ENCODE data around the gene TNFRSF6B. TPM values are rescaled to one million over a fixed set of nuclear protein-coding genes. Genes with fewer than 3 reads are reported as not detected.

Gene TNFRSF6B
- polyA plus RNA-seq, 1 of the 3 experiments (the other 2 are of a cell fraction): 9.4 TPM

DNA sequence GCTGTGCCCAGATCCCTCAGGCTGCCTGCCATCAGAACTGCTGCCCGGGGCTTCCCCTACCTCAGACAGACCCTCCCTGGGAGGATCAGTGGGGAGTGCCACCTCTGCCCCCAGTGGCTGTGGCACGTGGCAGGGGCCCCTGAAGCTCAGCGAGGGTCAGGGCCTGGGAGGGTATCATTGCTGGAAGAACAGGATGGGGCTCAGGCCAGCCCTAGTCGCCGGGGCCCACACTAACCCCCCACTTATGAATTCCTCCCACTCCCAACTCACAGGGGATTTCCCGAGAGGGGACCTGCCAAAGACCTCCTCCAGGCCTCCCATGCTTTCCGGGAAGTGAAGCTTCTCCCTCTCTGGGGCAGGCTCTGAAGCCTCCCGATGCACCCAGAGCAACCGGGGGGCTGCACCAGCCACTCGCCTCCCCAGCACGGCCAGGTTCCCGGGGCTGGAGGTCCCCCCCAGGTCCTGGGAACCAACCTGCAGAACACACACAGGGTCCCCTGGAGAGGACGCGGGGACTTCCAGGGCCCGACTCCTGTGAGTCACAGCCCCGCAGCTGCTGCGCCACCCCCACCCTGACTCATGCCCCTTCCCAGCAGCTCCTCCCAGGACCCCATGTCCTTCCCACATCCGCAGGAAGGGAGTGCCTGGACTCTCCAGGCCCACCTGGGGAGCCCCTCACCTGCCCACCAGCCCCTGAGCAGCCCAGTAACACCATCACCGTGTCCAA lies 2.5 kb downstream of the TNFRSF6B start (continued):
- TF ChIP-seq, protein P1, sequence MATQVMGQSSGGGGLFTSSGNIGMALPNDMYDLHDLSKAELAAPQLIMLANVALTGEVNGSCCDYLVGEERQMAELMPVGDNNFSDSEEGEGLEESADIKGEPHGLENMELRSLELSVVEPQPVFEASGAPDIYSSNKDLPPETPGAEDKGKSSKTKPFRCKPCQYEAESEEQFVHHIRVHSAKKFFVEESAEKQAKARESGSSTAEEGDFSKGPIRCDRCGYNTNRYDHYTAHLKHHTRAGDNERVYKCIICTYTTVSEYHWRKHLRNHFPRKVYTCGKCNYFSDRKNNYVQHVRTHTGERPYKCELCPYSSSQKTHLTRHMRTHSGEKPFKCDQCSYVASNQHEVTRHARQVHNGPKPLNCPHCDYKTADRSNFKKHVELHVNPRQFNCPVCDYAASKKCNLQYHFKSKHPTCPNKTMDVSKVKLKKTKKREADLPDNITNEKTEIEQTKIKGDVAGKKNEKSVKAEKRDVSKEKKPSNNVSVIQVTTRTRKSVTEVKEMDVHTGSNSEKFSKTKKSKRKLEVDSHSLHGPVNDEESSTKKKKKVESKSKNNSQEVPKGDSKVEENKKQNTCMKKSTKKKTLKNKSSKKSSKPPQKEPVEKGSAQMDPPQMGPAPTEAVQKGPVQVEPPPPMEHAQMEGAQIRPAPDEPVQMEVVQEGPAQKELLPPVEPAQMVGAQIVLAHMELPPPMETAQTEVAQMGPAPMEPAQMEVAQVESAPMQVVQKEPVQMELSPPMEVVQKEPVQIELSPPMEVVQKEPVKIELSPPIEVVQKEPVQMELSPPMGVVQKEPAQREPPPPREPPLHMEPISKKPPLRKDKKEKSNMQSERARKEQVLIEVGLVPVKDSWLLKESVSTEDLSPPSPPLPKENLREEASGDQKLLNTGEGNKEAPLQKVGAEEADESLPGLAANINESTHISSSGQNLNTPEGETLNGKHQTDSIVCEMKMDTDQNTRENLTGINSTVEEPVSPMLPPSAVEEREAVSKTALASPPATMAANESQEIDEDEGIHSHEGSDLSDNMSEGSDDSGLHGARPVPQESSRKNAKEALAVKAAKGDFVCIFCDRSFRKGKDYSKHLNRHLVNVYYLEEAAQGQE (IDR thresholded peaks at IDR 0.05; ENCODE audit: low read depth, low read length): peak; percentile 7; the same call in 1 of the 2 replicates
- TF ChIP-seq TCF12 (IDR thresholded peaks at IDR 0.05): peak; percentile 77
- TF ChIP-seq, protein P2, sequence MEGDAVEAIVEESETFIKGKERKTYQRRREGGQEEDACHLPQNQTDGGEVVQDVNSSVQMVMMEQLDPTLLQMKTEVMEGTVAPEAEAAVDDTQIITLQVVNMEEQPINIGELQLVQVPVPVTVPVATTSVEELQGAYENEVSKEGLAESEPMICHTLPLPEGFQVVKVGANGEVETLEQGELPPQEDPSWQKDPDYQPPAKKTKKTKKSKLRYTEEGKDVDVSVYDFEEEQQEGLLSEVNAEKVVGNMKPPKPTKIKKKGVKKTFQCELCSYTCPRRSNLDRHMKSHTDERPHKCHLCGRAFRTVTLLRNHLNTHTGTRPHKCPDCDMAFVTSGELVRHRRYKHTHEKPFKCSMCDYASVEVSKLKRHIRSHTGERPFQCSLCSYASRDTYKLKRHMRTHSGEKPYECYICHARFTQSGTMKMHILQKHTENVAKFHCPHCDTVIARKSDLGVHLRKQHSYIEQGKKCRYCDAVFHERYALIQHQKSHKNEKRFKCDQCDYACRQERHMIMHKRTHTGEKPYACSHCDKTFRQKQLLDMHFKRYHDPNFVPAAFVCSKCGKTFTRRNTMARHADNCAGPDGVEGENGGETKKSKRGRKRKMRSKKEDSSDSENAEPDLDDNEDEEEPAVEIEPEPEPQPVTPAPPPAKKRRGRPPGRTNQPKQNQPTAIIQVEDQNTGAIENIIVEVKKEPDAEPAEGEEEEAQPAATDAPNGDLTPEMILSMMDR (IDR thresholded peaks at IDR 0.05): no peak
- no peak for TF ChIP-seq SMC3 (IDR thresholded peaks at IDR 0.05; ENCODE audit: low read depth, low read length)
- no peak for TF ChIP-seq YY1 (IDR thresholded peaks at IDR 0.05; ENCODE audit: low read depth)
- no peak for TF ChIP-seq NFIC (IDR thresholded peaks at IDR 0.05; ENCODE audit: borderline replicate concordance)
- no peak for TF ChIP-seq GATA2 (CRISPR knock-in tag; IDR thresholded peaks at IDR 0.05)
- TF ChIP-seq RCOR1 (IDR thresholded peaks at IDR 0.05; ENCODE audit: low read length): no peak
- TF ChIP-seq NRF1 (IDR thresholded peaks at IDR 0.05; ENCODE audit: low read depth, low read length): no peak
- TF ChIP-seq EZH2phosphoT487 (IDR thresholded peaks at IDR 0.05; ENCODE audit: borderline replicate concordance, low read depth): no peak
- TF ChIP-seq, protein P3, sequence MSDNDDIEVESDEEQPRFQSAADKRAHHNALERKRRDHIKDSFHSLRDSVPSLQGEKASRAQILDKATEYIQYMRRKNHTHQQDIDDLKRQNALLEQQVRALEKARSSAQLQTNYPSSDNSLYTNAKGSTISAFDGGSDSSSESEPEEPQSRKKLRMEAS (IDR thresholded peaks at IDR 0.05; ENCODE audit: low read depth): peak; percentile 15

DNA sequence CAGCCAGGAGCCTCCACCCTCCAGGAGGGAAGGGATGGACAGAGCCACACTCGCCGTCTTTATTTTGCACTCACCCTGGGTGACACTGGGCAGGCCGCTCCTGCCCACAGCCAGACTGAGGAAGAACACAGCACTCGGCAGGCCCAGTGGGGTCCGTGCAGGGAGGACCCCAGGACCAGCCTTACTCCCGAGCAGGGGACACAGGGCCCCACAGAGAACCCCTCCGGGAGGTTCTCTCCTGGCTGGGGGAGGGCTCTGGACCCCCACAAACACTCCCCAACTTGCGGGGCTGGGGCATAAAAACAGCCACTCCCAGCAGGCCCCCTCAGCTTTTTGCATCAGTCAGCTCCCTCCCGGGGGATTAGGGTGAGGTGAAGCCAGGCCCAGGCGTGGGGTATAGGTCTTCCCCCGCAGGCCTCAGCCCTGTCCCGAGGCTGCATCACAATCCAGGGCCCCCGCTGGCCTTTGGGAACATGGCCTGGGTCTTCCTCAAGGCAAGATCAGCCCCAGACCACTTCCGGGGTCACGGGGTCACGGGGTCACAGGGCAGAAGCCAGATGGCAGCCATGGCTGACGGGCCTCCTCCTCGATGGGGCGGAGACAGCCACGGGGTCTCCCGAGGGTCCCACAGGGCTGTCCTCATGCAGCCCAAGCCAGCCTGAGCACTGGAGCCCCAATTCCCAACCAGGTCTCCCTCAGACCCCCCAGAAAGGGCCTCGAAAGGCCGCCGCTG lies 3.2 kb downstream of the TNFRSF6B start:
- Histone ChIP-seq H3F3A (replicated peaks; ENCODE audit: insufficient read depth) (no peaks in the 10 kb centered on the region), H3K4me2 (peak overlapping the region; percentile 72; the same call in 1 of the 2 replicates), H3K36me3 (replicated peaks in 1 of 2; ENCODE audit: control insufficient read depth in 1 of 2, insufficient read depth in 2 of 2, low read length in 1 of 2) (peaks cover 4 to 14% of the 10 kb centered on the region in 2 experiments), H3K27me3 (ENCODE audit: insufficient read depth) (no peaks in the 10 kb centered on the region), H3K9me2 (no peaks in the 10 kb centered on the region), H3K4me1 (ENCODE audit: control insufficient read depth in 1 of 2, insufficient read depth in 2 of 2, low read depth in 1 of 2, low read length in 1 of 2) (peaks cover 22 to 30% of the 10 kb centered on the region in 2 experiments; a peak in 3 of 4 replicates), H4K20me1 (ENCODE audit: insufficient read depth) (no peaks in the 10 kb centered on the region), H3K9me3 (no peaks in the 10 kb centered on the region), H2AFZ (ENCODE audit: low read depth) (no peak overlapping the region), H3K4me3 (ENCODE audit: low read depth in 2 of 2, low read length in 1 of 2) (no peak overlapping the region), H3K9ac (peak overlapping the region; percentile 61), H3K27ac (ENCODE audit: low read depth in 2 of 2, low read length in 1 of 2) (peak overlapping the region; percentile 28 to 85), H3K79me2 (ENCODE audit: insufficient read depth) (no peaks in the 10 kb centered on the region; the same call in 1 of the 2 replicates)
- WGBS (ENCODE audit: low lambda C conversion rate): 76% methylated on average over 12 of the region's 24 CpGs
- POLR2A ChIA-PET: no interaction called here
- peak; percentile 42 for DNase-seq
- CTCF ChIA-PET: interaction anchor here (1.7 kb wide), 1 partner anchor 203 kb away, joined by 4 read pairs; no protein-coding TSS in a partner anchor
- TF ChIP-seq POLR2AphosphoS5 (IDR thresholded peaks at IDR 0.05; ENCODE audit: low read depth, low read length) (0 out of 2 replicates have a peak, but pooled peaks have one; percentile 5), FOXM1 (IDR thresholded peaks at IDR 0.05; ENCODE audit: low read depth) (no peak), NFIC (IDR thresholded peaks at IDR 0.05; ENCODE audit: borderline replicate concordance) (no peak), FOXJ3 (CRISPR knock-in tag; IDR thresholded peaks at IDR 0.05) (no peak), ELF1 (IDR thresholded peaks at IDR 0.05) (0 out of 2 replicates have a peak, but pooled peaks have one; percentile 22), SIN3A (IDR thresholded peaks at IDR 0.05; ENCODE audit: borderline replicate concordance, low read depth, low read length) (no peak), CHD2 (IDR thresholded peaks at IDR 0.05; ENCODE audit: low read length, partially characterized antibody) (no peak), TEAD4 (IDR thresholded peaks at IDR 0.05; ENCODE audit: borderline replicate concordance, insufficient read depth) (no peak), NRF1 (IDR thresholded peaks at IDR 0.05; ENCODE audit: low read depth, low read length) (no peak), RAD21 (IDR thresholded peaks at IDR 0.05; ENCODE audit: low read length) (no peak)
- TF ChIP-seq, protein P3 (IDR thresholded peaks at IDR 0.05; ENCODE audit: low read depth): no peak
- TF ChIP-seq, protein P4, sequence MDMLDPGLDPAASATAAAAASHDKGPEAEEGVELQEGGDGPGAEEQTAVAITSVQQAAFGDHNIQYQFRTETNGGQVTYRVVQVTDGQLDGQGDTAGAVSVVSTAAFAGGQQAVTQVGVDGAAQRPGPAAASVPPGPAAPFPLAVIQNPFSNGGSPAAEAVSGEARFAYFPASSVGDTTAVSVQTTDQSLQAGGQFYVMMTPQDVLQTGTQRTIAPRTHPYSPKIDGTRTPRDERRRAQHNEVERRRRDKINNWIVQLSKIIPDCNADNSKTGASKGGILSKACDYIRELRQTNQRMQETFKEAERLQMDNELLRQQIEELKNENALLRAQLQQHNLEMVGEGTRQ (IDR thresholded peaks at IDR 0.05; ENCODE audit: borderline replicate concordance, low read depth, low read length): no peak
- TF ChIP-seq, protein P5, sequence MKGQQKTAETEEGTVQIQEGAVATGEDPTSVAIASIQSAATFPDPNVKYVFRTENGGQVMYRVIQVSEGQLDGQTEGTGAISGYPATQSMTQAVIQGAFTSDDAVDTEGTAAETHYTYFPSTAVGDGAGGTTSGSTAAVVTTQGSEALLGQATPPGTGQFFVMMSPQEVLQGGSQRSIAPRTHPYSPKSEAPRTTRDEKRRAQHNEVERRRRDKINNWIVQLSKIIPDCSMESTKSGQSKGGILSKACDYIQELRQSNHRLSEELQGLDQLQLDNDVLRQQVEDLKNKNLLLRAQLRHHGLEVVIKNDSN (IDR thresholded peaks at IDR 0.05; ENCODE audit: borderline replicate concordance, low read depth): no peak

Data from SK-N-SH (cell line).